Fibroblast of skin of back (primary cell): ENCODE measurements around the gene DSCAML1.

Experiments
- DNase-seq: peaks from one replicate; pipeline ENCODE4 v3.0.0-alpha.2; 2013

DSCAML1 gene

DNA sequence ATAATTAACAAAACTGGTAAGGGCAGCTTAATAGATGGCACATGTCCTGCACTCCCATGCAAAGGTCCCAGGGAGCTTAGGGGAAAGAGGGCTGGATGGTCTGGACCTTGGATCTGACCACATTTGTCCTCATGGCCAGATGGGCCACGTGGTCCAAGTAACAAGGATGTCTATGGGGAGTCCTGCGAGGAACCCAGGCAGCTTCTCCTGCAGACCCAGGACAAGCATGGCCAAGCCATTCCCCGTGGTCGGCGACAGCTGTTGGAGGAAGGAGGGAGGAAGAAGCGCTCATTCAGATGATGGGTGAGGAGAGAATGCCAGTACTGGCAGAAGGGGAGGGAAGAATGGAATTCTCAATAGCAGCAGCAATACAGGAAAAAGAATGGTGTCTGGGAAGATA, 109.2 kb downstream of the DSCAML1 start:
- DNase-seq = no peak

DNA sequence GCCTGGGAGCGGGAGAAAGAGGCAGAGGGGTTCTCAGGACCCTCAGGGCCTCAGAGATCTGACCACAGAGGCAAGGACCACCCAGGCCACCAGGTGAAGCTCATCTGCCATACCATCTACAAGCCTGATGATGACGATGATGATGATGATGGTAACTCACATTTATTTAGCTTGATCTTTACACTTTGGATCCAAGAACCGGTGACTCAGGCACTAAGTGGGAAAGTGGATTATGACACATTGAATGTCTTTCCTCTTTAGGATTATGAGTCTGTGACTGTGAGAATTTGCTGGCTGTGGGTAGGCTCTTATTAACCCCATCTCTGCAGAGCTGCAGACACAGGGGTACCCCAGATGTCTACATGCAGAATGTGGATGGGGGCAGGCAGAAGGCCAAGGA, 110.3 kb downstream of the DSCAML1 start:
- DNase-seq = no peak

DNA sequence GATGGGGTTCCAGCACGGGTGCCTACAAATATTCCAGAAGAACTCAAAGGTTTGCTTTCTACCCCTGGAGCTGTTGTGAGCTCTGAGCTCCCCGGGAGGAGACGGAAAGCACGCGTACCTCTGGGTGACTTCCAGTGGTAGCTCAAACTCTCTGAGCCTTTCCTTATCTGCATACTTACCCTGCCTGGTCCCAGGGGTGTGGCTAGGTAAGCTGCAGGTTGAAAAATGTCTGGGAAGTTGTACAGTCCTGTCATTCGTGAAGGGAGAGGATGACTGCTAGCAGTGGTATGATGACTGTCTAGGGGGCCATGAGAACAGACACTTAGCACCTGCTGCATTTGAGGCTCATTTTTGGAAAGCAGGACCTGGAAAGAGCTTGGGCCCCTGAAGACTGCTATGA, 111.5 kb downstream of the DSCAML1 start:
- DNase-seq = no peak

DNA sequence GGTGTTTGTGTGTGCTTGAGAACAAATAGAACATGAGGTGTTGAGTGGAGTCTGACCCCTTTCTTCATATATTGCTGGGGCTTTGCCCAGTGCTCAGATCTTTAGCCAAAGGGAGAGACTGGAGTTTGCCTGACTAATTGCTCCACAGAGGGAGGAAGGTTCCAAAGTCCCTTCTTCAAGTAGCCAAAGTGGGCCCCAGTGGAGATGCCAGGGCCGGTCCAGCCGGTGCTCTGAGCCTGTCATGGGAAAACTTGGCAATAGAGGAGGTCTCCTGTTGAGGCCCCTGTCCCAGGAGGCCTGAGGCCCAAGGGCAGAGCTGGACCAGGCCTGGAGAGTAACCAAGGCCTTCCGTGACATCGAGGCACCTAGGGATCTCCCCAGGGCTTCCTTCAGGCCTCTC, 112.3 kb downstream of the DSCAML1 start:
- no peak for DNase-seq

DNA sequence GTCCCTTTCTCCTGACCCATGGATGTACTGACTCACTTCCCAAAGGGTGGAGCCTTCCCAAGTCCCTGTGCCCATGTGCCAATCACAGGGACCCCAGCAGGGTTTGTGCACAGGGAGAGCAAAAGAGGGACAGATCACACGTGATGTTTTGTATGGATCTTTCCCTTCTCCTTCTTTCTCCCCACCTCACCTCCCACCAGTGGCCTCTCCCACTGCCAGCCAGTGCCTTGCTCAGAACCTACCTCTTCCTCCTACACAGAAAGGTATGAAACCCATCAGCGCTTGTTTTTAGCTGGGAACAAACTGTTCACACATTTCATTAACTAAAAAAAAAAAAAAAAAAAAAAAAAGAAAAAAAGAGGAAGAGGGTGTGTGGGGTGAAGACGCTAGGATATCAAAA, 112.9 kb downstream of the DSCAML1 start:
- no peak for DNase-seq

DNA sequence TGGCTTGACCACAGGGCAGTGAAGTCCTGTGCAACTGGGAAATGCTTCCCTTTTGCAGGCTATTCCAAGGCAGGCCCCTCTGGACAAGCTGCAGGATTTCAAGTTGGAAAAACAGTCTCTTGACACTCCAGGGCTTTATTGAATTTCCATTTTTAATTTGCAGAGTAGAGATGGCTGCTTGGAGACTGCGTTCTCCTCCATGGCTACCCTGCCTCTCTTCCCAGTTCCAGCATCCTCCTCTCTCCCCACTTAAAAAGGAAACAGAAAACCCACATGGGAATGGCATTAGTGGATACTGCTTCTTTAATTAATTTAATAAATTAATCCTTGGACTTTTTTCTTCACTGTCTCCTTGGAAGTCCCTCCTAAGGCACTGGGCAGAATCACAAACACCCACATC, 115.6 kb downstream of the DSCAML1 start:
- DNase-seq = no peak

DNA sequence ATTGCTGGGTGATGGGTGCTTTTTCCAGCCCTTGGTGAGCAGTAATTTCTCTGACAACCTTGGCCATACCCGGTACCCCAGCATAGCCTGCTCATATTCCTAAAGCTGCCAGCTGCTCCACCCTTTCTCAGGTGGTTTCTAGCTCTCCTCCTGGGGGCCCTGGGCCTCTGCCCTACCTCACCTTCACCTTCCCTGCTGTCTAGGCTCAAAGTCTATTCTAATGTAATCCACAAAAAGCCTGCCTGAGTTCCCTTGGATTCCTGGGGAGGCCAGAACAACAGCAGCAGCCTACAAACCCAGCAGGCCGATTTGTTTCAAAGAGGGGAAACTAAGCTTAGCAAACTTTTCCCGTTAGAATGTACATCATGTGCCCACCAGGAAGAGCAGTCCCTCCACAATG, 117.6 kb downstream of the DSCAML1 start:
- DNase-seq = no peak

DNA sequence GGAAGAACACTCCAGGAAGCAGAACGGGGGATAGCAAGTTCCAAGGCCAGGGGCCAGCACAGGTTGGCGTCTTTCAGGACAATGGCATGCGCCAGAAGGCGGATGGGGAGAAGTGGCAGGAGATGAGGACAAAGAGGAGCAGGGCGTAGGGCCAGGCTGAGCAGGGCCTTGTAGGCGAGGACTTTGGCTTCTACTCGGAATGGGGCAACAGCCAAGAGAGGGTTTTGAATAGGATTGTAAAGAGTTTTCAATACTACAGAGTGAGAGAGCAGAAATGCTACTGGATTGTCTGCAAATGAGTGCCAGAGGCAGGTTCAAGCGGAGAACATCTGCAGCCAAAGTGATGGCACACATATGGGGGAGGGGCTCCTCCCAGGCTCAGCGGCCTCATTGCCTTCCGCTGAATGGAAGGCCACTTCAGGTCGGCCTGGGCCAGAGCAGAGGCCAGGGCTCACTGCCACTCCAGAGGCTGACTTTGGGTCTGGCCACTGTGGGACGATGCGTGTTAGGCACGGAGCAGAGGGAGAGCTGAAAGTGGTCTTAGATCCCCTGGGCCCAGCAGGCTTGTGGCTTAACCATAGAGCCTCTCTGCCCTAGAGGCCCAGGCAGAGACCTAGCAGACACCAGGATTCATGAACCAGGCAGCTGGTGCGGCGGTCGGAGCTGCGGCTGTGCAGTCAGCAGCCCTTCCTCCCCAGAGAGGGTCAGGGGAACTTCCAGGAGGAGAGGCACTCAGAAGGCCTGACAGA, 118.2 kb downstream of the DSCAML1 start:
- DNase-seq = no peak

DNA sequence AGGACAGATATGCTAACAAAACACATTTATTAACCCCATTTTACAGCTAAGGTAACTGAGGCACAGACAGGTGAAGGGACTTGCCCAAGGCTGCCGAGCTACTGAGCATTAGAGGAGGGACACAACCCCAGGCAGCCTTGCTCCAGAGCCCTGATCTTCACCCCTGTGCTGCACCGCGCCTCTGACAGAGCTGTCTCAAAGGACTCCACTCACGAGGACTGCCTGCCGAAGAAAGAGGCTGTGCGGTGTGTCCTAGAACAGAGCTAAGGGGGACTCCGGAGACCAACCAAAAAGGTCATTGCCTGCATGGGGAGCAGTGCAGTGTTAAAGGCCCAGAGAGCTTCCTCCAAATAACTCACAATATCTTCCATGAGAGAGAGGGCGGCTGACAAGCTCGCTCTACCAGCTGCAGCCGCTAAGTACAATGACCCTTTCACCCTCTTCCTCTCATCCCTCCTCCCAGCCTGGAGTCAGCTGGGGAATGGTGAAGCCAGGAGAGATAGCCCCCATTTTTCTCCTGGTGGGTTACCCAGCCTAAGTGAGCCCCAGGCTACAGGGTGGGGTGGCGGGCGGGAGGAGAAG, 119.2 kb downstream of the DSCAML1 start:
- no peak for DNase-seq

DNA sequence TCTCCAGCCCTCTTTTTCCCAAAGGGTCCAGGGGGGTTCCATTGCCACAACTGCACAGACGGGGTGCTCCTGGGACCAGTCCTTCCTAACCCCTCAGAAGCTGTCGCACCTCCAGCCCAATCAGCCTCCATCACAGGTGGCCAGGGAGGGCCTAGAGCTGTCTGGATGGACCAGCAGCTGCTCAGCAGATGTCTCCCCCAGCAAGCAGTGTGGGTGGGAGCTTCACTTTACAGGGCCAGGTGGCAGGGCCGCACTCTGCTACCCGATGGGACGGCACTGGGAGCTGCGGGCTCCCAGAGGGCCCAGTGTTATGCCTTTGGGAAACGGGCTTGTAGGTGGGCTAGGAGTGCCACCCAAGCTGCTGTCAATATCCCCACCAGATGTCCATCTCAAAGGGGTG, 120.5 kb downstream of the DSCAML1 start:
- DNase-seq = no peak

DNA sequence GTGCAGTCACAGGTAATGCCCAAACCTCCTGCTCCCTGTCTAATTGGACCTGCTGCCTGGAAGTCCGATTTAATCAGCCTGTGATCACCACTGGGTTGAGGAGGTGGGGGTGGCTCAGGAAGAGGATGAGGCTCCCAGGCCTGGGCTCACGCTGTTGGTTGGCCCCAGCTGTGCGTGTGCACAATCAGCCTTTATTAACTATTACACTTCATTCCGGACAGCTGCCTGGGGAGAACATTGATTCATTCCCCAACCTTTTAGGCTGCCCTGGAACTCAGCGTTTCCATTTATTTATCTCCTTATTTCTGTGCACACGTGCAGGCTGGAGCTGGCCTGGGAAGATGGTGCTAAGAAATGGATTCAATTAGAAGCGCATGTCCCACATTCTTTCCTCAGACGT, 123.4 kb downstream of the DSCAML1 start:
- DNase-seq = no peak

DNA sequence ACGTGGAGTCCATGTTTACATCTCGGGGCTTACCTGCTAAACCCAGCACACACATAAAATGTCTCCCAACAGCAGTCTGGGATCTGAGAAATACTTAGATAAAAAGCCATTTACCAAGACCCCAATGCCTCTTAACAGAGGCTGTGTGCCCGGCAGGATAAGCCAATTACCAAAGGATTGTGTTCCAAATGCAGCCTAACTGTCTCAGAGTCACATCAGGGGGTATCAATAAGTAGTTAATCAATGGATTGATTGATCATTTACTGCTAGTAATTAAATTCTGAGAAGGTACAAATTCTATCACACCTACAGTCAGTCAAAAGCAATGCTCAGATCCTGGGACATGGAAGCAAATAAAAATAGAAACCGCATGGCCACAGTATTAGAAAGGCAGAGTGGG, 125.6 kb downstream of the DSCAML1 start:
- DNase-seq = no peak

DNA sequence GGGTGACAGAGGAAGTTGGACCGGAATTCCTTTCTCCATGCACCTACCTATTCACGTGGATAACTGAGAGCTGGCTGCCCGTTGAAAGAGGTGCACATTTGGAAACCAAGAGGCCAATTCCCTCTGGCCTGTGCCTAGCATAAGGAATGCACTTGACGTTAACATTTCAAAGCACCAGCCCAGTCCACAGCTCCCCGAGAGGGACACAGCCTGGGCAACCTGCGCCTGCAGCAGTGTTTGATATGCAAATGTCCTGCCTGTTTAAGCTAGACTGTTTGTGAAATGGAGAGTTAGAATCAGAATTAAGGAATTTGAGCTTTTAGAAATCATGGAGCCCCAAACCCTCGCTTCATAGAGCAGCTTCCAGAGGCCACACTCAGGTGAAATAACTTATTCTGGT, 126.1 kb downstream of the DSCAML1 start:
- no peak for DNase-seq

DNA sequence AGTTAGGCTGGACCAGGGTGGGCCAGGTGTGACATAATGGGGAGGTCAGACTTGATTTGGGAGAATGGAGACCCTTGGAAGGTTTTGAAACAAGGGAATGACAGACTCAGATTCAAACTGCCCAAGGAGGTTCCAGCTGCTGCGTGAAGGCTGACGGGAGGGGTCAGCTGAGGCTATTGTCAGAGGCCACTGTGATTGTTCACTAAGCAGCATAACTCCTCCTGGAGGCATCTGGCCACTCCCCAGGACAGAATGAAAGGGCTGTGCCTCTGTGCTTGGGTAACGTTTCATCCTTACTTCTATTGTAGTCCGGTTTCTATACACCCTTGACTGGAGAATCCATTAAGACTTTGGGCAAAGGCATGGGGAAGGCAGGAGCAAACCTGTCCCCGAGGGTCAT, 126.6 kb downstream of the DSCAML1 start:
- no peak for DNase-seq

DNA sequence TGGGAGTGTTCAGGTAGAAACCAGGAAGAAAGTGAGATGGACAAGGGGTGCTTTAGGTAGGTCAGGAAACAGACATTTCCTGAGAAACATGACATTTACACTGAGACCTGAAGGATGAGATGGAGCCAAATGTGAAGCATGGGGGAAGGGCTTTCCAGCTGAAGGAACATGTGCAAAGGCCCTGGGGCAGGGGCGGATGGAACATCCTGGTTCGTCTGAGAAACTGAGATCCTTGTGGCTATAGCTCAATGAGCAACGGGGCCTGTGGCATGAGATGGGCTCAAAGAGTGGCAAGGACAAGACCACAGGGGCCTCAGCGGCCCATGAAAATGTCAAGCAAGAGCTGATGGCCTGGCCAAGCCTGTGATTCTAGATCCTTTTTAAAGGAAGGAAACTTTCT, 127.4 kb downstream of the DSCAML1 start:
- DNase-seq = no peak

DNA sequence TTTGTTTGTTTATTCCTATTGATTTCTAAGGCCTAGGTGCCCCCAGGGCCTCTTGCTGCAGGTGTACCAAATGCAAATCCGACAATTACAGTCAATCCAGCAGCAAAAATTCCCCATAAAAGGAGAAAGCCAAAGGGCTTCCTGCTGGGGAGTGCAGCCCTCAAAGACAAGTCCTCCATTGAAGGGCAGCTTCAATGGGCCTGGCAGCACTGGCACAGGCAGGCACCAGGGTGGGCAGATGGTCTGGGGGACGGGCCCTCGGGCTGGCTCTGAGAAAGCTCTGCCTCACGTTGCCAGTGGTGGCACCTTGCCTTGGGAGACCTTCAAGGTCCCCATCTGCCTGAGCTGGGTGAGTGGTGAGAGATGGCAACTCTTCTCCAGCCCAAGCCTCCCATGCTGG, 128.0 kb downstream of the DSCAML1 start:
- DNase-seq = no peak

DNA sequence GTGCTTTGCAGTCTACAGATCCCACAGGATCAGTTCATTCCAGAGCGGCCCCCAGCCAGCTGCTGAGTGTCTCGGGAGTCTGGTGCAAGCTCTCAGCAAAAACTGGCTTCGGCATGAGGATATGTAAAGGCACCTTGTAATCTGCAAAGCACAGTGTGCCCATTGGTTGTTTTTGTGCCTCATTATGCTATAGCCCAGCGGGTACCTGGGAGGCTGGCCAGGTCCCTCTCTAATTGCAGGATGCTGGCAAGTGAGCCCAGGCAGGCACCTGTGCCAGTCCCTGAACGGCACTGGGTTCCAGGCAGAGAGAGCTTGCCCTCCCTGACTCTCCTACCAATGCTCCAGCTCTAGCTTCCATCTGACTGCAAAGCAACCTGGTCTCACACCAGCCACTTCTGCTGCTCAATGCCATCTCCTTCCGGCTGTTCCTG, 128.7 kb downstream of the DSCAML1 start:
- no peak for DNase-seq

DNA sequence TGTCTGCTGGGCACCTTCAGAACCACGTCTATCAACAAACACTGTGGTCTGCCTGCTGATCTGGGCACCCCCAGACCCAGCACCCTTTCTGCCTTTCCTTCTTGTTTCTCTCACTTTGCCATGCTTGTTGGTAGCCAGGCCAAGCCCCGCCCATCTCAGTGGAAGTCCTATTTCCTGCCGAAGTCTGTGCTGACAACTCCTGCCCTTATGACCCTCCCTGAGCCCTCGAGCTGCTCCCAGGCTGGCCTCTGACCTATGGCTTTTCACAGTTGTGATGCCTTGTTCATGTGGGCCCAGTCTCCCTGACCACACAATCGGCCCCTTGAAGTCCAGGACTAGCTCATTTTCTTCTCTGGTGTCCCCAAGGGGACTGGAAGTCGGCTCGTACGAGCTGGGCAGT, 132.1 kb downstream of the DSCAML1 start:
- no peak for DNase-seq

DNA sequence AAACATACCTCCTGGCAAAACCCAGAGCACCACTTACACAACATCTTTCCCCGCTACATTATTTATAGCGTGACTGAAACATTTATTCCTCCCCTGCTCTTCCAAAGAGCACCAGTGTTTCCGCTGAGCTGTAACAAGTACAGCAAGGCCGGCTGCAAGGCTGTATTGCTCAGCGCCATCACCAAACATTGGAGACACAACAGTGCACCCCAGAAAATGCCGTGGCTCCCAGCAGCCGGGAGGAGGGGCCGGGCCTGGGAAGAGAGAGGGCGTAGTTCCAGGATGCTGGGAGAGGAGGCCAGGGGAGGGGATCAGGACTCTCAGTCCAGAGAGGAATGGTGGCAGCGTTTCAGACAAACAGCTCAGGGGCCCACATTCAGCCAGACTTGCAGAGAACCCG, 133.2 kb downstream of the DSCAML1 start:
- no peak for DNase-seq

DNA sequence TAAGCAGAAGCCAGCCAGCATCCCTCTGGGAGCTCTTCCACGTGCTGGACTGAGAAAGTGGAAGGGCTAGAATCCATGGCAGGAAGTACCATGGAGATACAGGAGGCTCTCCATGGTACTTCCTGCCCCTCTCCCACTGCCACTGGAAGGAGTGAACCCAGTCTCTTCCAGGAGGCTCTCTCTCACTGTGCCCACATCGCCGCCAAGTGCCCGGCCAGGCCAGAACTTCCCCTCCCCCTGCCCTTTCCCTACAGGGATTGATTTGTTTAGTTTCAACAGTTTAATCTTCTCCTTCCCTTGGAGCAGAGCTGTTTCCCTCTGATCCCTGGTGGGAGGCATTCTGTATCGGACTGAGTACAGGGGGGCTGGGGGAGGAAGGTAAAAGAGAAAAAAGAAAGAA, 133.6 kb downstream of the DSCAML1 start:
- peak; percentile 3 for DNase-seq

DNA sequence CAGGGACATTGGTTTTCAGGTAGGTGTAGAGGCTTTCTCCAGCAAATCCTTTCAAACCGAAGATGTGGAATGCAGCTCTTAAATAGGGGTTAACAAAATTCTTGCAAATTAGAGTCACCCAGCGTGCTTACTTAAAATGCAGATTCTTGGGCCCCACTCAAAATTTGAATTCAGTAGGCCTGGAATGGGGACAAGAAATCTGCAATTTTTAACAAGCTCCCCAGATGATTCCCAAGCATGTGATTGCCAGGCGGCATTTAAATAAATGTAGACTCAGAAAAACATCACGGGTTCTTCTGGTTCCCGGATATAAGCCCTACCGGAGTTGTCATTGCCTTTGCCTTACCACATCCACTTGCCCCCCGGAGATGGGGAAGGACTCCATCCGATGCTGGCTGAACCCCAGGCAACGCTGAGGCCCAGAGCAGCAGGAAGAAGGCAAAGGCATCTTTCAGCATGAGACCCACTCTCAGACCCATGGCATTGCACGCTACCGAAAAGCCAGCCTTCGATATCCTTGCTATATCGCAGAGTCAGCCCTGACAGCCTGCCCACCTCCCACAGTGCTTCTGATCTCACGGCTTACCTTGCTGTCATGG, 134.2 kb downstream of the DSCAML1 start:
- DNase-seq = no peak

DNA sequence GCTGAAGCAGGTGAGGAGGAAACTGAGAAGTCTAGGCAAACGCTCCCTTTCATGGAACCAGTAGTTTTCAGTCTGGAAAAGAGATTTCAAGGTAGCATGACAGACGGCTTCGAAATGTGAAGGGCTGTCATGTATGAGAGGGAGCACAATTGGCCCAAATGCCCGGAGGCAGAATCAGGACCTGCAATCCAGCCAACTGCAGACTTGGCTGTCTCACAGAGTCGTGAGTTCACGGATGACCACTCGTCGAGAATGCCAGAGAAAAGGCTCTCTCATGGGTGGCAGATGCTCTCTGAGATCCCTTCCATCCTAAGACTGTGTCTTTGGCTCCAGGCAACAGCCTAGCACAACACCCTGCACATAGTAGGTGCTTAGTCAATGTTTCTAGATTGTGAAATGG, 134.8 kb downstream of the DSCAML1 start:
- no peak for DNase-seq

DNA sequence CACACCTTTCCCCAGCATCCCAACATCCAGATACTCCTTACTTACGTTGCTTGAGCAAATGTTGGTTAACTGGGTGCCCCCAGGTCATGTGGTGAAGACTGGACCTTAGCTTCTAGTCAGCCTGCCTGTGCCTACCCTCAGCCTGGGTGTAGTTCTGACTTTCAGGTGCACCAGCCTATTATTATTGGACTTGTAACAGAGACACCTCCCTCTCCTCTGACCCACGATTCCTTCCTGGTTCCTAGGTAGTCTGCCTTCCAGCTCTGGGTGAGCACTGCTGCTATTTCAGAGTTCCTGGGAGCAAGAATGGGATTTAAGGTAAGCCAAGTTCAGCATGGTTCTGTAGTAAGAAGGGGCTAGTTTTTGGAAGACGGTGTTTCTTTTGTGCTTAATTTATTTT, 138.2 kb downstream of the DSCAML1 start:
- no peak for DNase-seq

DNA sequence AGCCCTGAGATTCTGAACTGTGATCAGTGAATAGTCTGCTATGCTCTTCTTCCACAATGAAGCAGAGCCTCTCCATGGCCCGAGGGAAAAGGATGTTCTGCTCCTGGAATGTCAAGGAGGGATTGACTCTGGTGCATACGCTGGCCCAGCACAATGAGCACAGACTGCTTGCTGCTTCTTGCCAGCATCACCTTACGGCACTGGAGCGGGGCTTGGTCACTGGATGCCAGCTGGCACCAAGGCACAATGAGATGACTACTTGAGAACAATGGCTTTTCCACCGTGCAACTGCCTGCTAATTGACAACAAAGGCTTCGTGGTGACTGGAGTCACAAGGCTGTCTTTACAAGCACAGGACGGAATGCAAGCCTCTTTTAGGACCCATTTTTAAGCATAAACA, 139.2 kb downstream of the DSCAML1 start:
- no peak for DNase-seq
